Measurements from ENCODE around the gene PAQR5. TPM values are rescaled to one million over a fixed set of nuclear protein-coding genes. Genes with fewer than 3 reads are reported as not detected.
"Not testable (repeated sequence)": the region's sequence is repeated elsewhere in the genome, so short reads cannot be mapped to it uniquely, and the experiment has no call there.

PAQR5 gene
- total RNA-seq, 1 donor from 2014 or later = 0.15 TPM

DNA sequence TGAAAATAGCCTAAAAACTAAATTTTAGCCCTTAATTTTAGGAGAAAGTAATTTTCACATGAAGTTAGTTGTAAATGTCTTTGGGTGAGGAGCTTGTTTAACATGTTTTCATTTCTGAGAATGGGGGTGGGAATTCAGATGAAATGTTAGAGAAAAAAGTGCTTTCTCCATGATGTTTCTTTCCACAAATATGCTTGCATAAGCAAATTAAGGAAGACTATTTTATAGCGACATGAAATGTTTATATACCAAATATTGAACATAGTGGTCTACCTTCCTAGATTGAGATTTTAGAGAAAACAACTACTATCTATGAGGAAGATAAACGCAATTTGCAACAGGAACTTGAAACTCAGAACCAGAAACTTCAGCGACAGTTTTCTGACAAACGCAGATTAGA, 140.9 kb downstream of the PAQR5 start:
- TF ChIP-seq, protein P1, sequence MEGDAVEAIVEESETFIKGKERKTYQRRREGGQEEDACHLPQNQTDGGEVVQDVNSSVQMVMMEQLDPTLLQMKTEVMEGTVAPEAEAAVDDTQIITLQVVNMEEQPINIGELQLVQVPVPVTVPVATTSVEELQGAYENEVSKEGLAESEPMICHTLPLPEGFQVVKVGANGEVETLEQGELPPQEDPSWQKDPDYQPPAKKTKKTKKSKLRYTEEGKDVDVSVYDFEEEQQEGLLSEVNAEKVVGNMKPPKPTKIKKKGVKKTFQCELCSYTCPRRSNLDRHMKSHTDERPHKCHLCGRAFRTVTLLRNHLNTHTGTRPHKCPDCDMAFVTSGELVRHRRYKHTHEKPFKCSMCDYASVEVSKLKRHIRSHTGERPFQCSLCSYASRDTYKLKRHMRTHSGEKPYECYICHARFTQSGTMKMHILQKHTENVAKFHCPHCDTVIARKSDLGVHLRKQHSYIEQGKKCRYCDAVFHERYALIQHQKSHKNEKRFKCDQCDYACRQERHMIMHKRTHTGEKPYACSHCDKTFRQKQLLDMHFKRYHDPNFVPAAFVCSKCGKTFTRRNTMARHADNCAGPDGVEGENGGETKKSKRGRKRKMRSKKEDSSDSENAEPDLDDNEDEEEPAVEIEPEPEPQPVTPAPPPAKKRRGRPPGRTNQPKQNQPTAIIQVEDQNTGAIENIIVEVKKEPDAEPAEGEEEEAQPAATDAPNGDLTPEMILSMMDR (IDR thresholded peaks at IDR 0.05; ENCODE audit: unreplicated experiment) = no peak
- H3K36me3 Mint-ChIP-seq (ENCODE audit: low read depth, unreplicated experiment) = no peaks in the 10 kb centered on the region

DNA sequence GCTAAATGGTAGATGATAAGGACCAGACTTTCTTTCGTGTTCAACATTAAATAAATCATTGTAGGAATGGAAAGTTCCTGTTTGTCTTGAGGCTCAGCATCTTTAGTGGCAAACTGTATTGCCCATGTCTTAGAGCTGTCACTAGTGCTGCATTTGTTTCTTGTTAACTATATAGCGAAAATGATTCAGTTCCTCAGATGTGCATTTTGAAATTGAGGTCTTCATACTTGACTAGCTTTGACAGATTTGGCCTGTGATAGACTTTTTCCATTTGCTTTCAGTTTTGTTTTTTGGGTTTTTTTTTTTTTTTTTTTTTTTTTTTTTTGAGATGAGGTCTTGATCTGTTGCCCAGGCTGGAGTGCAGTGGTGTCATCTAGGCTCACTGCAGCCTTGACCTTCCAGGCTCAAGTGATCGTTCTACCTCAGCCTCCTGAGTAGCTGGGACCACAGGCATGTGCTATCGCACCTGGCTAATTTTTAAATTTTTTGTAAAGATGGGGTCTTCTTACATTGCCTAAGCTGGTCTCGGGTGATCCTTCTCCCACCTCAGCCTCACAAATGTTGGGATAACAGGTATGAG, 144.4 kb downstream of the PAQR5 start:
- TF ChIP-seq, protein P1 (IDR thresholded peaks at IDR 0.05; ENCODE audit: unreplicated experiment) = no peak
- DNase-seq (ENCODE audit: low spot score) = no peak
- Mint-ChIP-seq H3K27me3 (ENCODE audit: unreplicated experiment) (no peaks in the 10 kb centered on the region), H3K4me1 (ENCODE audit: unreplicated experiment) (no peaks in the 10 kb centered on the region), H3K36me3 (ENCODE audit: low read depth, unreplicated experiment) (no peaks in the 10 kb centered on the region), H3K27ac (ENCODE audit: unreplicated experiment) (no peak overlapping the region), H3K9me3 (ENCODE audit: unreplicated experiment) (no peaks in the 10 kb centered on the region), H3K4me3 (ENCODE audit: unreplicated experiment) (no peak overlapping the region)

More for the DNA sequence above, 140.9 kb downstream of the PAQR5 start:
- DNase-seq (ENCODE audit: low spot score) = no peak
- no peaks in the 10 kb centered on the region for H3K27me3 Mint-ChIP-seq (ENCODE audit: unreplicated experiment)
- H3K27ac Mint-ChIP-seq (ENCODE audit: unreplicated experiment) = no peak overlapping the region
- H3K4me3 Mint-ChIP-seq (ENCODE audit: unreplicated experiment) = no peak overlapping the region
- H3K9me3 Mint-ChIP-seq (ENCODE audit: unreplicated experiment) = no peaks in the 10 kb centered on the region
- H3K4me1 Mint-ChIP-seq (ENCODE audit: unreplicated experiment) = no peaks in the 10 kb centered on the region

DNA sequence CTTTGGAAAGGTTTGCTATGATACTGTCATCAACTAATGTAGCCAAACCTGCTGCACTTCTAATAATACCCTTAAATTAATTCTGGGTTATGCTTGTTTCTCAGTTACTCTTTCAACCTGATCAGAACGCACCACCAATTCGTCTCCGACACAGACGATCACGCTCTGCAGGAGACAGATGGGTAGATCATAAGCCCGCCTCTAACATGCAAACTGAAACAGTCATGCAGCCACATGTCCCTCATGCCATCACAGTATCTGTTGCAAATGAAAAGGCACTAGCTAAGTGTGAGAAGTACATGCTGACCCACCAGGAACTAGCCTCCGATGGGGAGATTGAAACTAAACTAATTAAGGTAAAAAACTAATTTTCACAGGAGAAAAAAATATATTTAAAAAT, 146.0 kb downstream of the PAQR5 start:
- H3K4me1 Mint-ChIP-seq (ENCODE audit: unreplicated experiment) = no peaks in the 10 kb centered on the region
- no peaks in the 10 kb centered on the region for H3K36me3 Mint-ChIP-seq (ENCODE audit: low read depth, unreplicated experiment)
- TF ChIP-seq, protein P1 (IDR thresholded peaks at IDR 0.05; ENCODE audit: unreplicated experiment) = no peak
- no peaks in the 10 kb centered on the region for H3K27me3 Mint-ChIP-seq (ENCODE audit: unreplicated experiment)
- no peak overlapping the region for H3K27ac Mint-ChIP-seq (ENCODE audit: unreplicated experiment)
- no peak for DNase-seq (ENCODE audit: low spot score)
- no peak overlapping the region for H3K4me3 Mint-ChIP-seq (ENCODE audit: unreplicated experiment)
- no peaks in the 10 kb centered on the region for H3K9me3 Mint-ChIP-seq (ENCODE audit: unreplicated experiment)

DNA sequence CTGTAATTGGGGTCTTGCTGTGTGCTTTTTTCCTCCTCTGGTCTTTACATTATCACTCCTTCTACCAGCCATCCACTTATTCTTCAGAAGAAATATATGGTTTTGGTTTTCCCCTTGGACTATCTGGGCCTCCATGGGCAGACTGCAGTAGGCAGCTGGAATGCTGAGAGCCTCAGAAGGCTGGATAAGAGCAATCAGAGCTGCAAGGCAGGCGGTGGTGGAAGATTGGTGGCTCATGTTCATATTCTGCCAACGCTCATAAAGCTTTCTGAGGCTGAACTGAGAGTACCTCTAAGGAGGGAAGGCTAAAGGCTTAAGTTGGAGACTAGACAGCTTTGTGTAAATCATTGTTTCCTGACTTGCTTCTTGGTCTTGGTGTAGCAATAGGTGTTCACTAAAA, 148.2 kb downstream of the PAQR5 start:
- H3K36me3 Mint-ChIP-seq (ENCODE audit: low read depth, unreplicated experiment) = no peaks in the 10 kb centered on the region
- no peak overlapping the region for H3K27ac Mint-ChIP-seq (ENCODE audit: unreplicated experiment)
- no peak overlapping the region for H3K4me3 Mint-ChIP-seq (ENCODE audit: unreplicated experiment)
- H3K27me3 Mint-ChIP-seq (ENCODE audit: unreplicated experiment) = no peaks in the 10 kb centered on the region
- TF ChIP-seq, protein P1 (IDR thresholded peaks at IDR 0.05; ENCODE audit: unreplicated experiment) = no peak
- H3K9me3 Mint-ChIP-seq (ENCODE audit: unreplicated experiment) = no peaks in the 10 kb centered on the region
- H3K4me1 Mint-ChIP-seq (ENCODE audit: unreplicated experiment) = peaks cover 3% of the 10 kb centered on the region
- DNase-seq (ENCODE audit: low spot score) = no peak

DNA sequence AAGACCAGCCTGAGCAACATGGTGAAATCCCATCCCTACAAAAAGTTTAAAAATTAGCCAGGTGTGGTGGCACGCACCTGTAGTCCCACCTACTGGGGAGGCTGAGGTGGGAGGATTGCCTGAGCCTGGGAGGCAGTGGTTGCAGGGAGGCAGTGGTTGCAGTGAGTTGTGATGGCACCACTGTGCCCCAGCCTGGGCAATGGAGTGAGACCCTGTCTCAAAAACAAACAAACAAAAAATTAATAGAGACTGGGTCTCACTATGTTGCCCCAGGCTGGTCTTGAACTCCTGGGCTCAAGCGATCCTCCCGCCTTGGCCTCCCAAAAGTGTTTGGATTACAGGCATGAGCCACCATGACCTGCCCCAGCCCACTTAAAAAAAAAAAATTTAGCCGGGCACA, 151.5 kb downstream of the PAQR5 start:
- not testable (repeated sequence) for H3K27ac Mint-ChIP-seq (ENCODE audit: unreplicated experiment); H3K4me3 Mint-ChIP-seq (ENCODE audit: unreplicated experiment); H3K9me3 Mint-ChIP-seq (ENCODE audit: unreplicated experiment); H3K27me3 Mint-ChIP-seq (ENCODE audit: unreplicated experiment); H3K36me3 Mint-ChIP-seq (ENCODE audit: low read depth, unreplicated experiment); DNase-seq (ENCODE audit: low spot score)
- peaks cover 24% of the 10 kb centered on the region for H3K4me1 Mint-ChIP-seq (ENCODE audit: unreplicated experiment)

All from endothelial cell (in vitro differentiated cells).